Brain microvascular endothelial cell (primary cell): Measurements from ENCODE around the gene UCHL1.
A peak's percentile ranks its signal among the peaks of the same experiment; 100 is the strongest.

Experiments used
- DNase-seq: peaks from one replicate; pipeline ENCODE4 v3.0.0-alpha.2; 2020
- H3K27ac ChIP-seq: fragments of 250-450 bp; sonication (Bioruptor Pico); 2 replicates; pipeline ENCODE4 v1.5.1; 2020; ENCODE audit warnings: mild to moderate bottlenecking, moderate library complexity
- H3K27me3 ChIP-seq: fragments of 250-450 bp; sonication (Bioruptor Pico); replicated peaks from 2 replicates; pipeline ENCODE4 v1.5.1; 2020; ENCODE audit warnings: mild to moderate bottlenecking
- H3K36me3 ChIP-seq: fragments of 250-450 bp; sonication (Bioruptor Pico); replicated peaks from 2 replicates; pipeline ENCODE4 v1.5.1; 2020; ENCODE audit warnings: mild to moderate bottlenecking
- H3K4me3 ChIP-seq: 2 replicates; pipeline ENCODE4 v1.5.1; 2011; ENCODE audit warnings: low read depth, mild to moderate bottlenecking, control low read depth, low read length, moderate library complexity
- in situ Hi-C: cut with HindIII; loops from 2 replicates; pipeline ENCODE4 v1.10.0; 2017; ENCODE audit warnings: low sequenced_read_pairs, low pct_ligation_motif_present
- TF ChIP-seq, protein P1 (sequence below): IDR thresholded peaks from 2 replicates; pipeline ENCODE4 v1.5.1; 2011; ENCODE audit warnings: low read depth, mild to moderate bottlenecking, moderate library complexity, low read length, control low read depth, inconsistent platforms; ENCODE audit errors: missing control alignments

Gene UCHL1

DNA sequence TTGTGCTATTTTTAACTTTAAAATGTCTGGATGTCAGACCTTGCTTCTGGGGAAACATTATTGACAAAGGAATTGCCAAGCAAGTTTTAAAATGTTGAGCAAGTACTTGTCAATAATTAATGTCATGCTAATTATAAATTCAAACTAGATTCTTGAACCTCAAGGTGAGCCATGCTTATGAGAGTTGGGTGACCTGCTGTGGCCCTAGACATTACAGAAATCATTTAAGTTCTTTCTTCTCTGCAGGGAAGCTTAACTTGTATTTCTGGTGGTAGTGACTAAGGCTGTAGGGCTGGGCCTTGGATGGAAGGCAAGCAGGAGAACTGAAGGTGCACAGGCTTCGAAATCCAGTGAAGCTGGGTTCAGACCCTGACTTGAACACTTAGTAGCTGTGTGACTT lies 14.8 kb upstream of the UCHL1 start:
- TF ChIP-seq, protein P1, sequence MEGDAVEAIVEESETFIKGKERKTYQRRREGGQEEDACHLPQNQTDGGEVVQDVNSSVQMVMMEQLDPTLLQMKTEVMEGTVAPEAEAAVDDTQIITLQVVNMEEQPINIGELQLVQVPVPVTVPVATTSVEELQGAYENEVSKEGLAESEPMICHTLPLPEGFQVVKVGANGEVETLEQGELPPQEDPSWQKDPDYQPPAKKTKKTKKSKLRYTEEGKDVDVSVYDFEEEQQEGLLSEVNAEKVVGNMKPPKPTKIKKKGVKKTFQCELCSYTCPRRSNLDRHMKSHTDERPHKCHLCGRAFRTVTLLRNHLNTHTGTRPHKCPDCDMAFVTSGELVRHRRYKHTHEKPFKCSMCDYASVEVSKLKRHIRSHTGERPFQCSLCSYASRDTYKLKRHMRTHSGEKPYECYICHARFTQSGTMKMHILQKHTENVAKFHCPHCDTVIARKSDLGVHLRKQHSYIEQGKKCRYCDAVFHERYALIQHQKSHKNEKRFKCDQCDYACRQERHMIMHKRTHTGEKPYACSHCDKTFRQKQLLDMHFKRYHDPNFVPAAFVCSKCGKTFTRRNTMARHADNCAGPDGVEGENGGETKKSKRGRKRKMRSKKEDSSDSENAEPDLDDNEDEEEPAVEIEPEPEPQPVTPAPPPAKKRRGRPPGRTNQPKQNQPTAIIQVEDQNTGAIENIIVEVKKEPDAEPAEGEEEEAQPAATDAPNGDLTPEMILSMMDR = no peak
- Histone ChIP-seq H3K27me3 (no peaks in the 10 kb centered on the region), H3K27ac (no peak overlapping the region), H3K4me3 (no peak overlapping the region), H3K36me3 (no peaks in the 10 kb centered on the region)
- in situ Hi-C loops = no loop called here
- no peak for DNase-seq

- Histone ChIP-seq H3K27ac (no peak overlapping the region), H3K27me3 (no peaks in the 10 kb centered on the region), H3K4me3 (no peak overlapping the region), H3K36me3 (no peaks in the 10 kb centered on the region)
- DNase-seq = no peak
- TF ChIP-seq, protein P1 = no peak
- in situ Hi-C loops = no loop called here
These were observed 10.7 kb upstream of the UCHL1 start for GRCh38 chr4:41245983-41246382.

- TF ChIP-seq, protein P1 = no peak
- H3K4me3 ChIP-seq = peak overlapping the region; percentile 83
- peak; percentile 64 for DNase-seq
- H3K27ac ChIP-seq = peak overlapping the region; percentile 72
- H3K27me3 ChIP-seq = no peaks in the 10 kb centered on the region
- in situ Hi-C loops = no loop called here
- H3K36me3 ChIP-seq = peaks cover 31% of the 10 kb centered on the region
These were observed 493 bp upstream of the UCHL1 start for GRCh38 chr4:41256131-41256739.

DNA sequence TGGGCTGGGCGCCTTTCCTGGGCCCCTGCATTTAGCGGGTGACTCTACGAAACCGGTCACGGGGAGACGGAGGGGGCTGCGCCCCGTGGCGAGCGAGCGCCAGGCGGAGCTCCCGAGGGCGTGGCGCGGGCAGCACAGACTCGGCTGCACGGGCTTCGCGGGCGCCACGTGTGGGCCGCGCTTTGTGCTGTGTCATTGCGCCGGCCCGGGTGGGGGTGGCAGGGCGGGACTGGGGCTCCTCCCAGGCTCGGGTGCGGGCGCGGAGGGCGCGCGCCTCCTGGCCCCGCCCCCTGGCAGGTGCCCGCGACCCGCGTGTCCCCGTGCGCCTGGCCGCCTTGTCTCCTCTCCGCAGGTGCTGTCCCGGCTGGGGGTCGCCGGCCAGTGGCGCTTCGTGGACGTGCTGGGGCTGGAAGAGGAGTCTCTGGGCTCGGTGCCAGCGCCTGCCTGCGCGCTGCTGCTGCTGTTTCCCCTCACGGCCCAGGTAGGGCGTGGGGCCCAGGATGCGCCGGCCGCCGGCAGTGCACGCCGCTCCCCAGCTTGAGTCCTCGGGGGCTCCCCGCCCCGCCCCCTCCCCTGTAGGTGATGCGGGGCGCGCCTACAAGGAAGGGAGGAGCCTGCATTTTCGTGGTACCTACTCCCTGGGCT lies 651 bp downstream of the UCHL1 start:
- in situ Hi-C loops = no loop called here
- peak; percentile 43 for DNase-seq
- peaks cover 42% of the 10 kb centered on the region for H3K36me3 ChIP-seq
- no peaks in the 10 kb centered on the region for H3K27me3 ChIP-seq
- H3K27ac ChIP-seq = peak overlapping the region; percentile 72
- peak overlapping the region; percentile 83 for H3K4me3 ChIP-seq
- TF ChIP-seq, protein P1 = no peak

DNA sequence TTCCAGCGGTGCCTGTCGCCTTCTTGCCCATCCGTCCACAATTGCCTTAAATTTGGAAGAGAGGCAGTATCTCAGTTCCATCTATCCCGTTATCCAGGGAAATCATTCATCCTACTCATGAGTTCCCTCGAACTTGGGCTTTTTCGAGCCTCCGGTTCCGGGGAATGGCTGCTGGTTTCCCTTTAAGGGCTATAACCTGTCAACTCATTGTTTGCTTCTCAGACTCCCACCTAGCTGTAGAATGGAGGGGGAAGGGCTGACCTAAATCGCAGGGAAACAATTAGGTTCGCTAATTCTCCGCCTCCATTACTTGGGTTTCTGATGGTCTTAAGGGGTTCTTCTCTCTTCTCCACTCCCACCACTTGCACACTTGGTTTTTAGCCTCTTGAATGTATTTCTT lies 1.2 kb downstream of the UCHL1 start:
- H3K27ac ChIP-seq = peak overlapping the region; percentile 72
- H3K4me3 ChIP-seq = peak overlapping the region; percentile 83
- H3K27me3 ChIP-seq = no peaks in the 10 kb centered on the region
- TF ChIP-seq, protein P1 = no peak
- peaks cover 48% of the 10 kb centered on the region for H3K36me3 ChIP-seq
- no peak for DNase-seq
- in situ Hi-C loops = no loop called here

GRCh38 chr4:41258783-41259182 lies 2.1 kb downstream of the UCHL1 start:
- peak overlapping the region; percentile 45 for H3K27ac ChIP-seq
- peak overlapping the region; percentile 83 for H3K4me3 ChIP-seq
- H3K27me3 ChIP-seq = no peaks in the 10 kb centered on the region
- TF ChIP-seq, protein P1 = peak; percentile 72
- in situ Hi-C loops = no loop called here
- DNase-seq = peak; percentile 69
- peaks cover 56% of the 10 kb centered on the region for H3K36me3 ChIP-seq
